Skin epidermis (tissue), 12 donors: ENCODE data around the gene DNAAF2.
A peak's percentile ranks its signal among the peaks of the same experiment; 100 is the strongest.

Source experiments
- H3K27ac ChIP-seq, 21 experiments: fragments of 200-600 bp; sonication (generic) in 11 of 21; one replicate each; pipeline ENCODE4 v1.5.0; 2020; ENCODE audit warnings: mild to moderate bottlenecking in 3 of 21, inconsistent platforms in 2 of 21, moderate library complexity in 2 of 21
- H3K4me3 ChIP-seq, 7 experiments: fragments of 200-600 bp; sonication (generic) in 2 of 7; one replicate each; pipeline ENCODE4 v1.5.0; 2020; ENCODE audit warnings: inconsistent platforms in 2 of 7, mild to moderate bottlenecking in 2 of 7, moderate library complexity in 1 of 7

DNAAF2 gene

DNA sequence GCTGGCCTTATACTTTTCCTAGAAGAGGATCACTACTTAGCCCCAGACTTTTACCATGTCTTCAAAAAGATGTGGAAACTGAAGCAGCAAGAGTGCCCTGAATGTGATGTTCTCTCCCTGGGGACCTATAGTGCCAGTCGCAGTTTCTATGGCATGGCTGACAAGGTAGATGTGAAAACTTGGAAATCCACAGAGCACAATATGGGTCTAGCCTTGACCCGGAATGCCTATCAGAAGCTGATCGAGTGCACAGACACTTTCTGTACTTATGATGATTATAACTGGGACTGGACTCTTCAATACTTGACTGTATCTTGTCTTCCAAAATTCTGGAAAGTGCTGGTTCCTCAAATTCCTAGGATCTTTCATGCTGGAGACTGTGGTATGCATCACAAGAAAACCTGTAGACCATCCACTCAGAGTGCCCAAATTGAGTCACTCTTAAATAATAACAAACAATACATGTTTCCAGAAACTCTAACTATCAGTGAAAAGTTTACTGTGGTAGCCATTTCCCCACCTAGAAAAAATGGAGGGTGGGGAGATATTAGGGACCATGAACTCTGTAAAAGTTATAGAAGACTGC, 12.9 kb downstream of the DNAAF2 start:
- peak overlapping the region in 8 of 21 experiments; percentile 92 to 97 (median 96) for H3K27ac ChIP-seq
- peak overlapping the region; percentile 59 to 85 (median 79) for H3K4me3 ChIP-seq

DNA sequence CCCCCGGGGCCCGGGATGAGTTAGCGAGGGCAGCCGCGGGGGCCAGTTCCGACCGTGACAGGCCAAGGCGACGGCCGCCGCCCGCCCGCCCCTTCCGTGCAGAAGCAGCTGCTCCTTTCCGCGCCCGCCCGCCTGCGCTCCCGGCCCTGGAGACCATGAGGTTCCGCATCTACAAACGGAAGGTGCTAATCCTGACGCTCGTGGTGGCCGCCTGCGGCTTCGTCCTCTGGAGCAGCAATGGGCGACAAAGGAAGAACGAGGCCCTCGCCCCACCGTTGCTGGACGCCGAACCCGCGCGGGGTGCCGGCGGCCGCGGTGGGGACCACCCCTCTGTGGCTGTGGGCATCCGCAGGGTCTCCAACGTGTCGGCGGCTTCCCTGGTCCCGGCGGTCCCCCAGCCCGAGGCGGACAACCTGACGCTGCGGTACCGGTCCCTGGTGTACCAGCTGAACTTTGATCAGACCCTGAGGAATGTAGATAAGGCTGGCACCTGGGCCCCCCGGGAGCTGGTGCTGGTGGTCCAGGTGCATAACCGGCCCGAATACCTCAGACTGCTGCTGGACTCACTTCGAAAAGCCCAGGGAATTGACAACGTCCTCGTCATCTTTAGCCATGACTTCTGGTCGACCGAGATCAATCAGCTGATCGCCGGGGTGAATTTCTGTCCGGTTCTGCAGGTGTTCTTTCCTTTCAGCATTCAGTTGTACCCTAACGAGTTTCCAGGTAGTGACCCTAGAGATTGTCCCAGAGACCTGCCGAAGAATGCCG, 13.7 kb downstream of the DNAAF2 start:
- H3K4me3 ChIP-seq = peak overlapping the region; percentile 59 to 85 (median 79)
- peak overlapping the region; percentile 58 to 98 (median 94) for H3K27ac ChIP-seq

DNA sequence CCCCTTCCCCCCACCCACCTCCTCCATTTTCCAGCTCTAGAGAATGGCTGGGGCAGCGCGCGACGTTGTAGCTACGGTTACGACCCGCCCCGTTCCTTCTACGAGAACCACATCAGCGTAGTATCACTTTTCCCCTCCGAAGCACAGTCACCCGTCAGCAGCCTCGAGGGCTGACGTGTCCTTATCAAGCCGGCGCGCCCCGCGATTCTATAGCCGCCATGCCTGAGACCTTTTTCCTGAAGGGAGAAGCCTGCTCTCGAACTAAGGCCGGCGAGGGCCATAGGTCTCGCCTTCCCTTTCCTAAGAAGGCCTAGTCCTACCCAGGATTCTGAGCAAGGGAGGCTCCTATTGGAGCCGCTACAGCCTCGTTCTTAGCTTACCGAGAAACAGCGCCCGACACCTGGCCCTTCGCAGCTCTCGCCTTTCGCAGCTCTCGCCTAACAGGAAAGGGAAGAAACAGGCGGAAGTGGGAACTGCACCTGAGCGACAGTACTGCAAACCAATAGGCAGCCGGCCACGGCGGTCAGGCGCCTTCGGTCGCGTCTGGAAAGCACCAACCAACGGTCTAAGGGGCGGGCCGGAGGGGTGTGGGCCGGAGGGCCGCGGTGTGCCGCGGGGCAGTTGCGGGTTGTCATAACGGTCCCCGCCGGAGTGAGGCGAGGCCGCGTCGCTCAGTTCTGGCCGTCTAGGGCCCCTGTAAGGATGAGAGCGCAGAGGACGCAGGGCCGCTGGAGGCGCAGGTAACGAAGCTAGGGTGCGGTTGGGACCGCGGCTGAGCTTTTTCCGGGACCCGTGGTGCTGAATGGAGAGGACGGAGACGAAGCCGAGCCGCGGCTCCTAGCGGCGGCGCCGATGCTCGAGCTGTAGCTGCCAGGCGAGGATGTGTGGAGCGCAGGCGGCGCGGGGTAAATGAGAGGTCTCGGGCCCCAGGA, 14.6 kb downstream of the DNAAF2 start, which contains the start of the genes MGAT2 and RPL36AL:
TSS of gene MGAT2 (plus strand) at position 618 of the 932 bp plus-strand sequence. CDS start 470 bp downstream, outside the sequence.
TSS of gene RPL36AL (minus strand) at position 445 of the 932 bp plus-strand sequence. CDS start 1,522 bp downstream, outside the sequence.
- peak within 1 kb of the TSS; percentile 58 to 98 (median 94) for H3K27ac ChIP-seq
- peak within 1 kb of the TSS; percentile 59 to 85 (median 79) for H3K4me3 ChIP-seq

DNA sequence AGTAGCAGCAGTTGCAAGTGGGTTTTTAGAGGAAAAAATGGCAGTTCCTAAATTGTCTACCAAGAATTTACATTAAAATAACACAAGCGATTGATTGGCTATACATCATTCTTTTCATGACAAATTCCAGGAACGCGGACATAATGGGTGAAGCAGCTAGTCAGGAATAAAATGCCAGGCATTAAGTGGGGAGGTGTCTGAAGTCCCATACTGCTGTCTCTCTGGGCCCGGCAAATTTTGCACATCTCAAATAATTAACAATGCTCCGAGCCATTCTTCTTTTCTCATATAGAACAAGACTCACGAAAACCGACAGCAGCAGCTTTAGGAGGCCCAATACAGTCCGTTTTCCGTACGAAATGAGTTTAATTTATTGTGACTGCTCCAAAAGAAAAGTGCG, 15.3 kb downstream of the DNAAF2 start:
- peak overlapping the region; percentile 59 to 85 (median 79) for H3K4me3 ChIP-seq
- peak overlapping the region; percentile 34 to 98 (median 94) for H3K27ac ChIP-seq

DNA sequence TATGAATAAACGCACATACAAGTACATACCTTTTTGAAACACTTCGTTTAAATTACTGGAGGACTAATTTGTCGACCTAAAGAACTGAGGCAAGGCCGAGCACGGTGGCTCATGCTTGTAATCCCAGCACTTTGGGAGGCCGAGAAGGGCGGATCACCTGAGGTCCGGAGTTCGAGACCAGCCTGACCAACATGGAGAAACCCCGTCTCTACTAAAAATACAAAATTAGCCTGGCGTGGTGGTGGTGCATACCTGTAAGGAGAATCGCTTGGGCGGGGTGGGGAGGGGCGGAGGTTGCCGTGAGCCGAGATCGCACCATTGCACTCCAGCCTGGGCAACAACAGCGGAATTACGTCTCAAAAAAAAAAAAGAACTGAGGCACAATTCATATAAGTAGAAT, 15.8 kb downstream of the DNAAF2 start:
- Histone ChIP-seq H3K27ac (peak overlapping the region in 14 of 21 experiments; percentile 88 to 98 (median 96)), H3K4me3 (peak overlapping the region; percentile 59 to 85 (median 79))

DNA sequence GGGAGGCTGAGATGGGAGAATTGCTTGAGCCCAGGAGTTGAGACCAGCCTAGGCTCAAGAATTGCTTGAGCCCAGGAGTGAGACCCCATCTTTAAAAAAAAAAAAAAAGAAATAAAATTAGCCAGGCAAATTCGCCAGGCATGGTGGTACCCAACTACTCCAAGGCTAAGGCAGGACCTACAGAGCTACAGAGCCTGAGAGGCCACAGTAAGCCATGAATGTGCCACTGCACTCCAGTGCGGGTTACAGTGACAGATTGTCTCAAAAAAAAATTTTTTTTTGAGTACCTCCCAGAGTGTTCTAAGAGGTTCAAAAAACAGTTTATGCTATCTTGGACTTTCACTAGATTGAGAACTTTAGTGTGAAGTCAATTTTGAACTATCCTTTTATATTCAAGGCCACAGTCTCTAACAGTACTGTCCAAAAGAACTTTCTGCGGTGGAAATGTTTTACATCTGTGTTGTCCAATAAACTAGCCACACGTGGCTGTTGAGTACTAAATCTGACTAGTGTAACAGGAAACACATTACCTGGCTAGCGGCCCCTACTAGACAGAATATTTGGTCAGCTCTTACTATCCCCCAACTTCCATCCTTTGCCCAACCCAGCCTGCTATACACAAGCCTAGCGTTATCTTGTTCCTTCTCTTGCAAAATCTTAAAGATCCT, 17.1 kb downstream of the DNAAF2 start:
- Histone ChIP-seq H3K27ac (no peak overlapping the region), H3K4me3 (no peak overlapping the region)

DNA sequence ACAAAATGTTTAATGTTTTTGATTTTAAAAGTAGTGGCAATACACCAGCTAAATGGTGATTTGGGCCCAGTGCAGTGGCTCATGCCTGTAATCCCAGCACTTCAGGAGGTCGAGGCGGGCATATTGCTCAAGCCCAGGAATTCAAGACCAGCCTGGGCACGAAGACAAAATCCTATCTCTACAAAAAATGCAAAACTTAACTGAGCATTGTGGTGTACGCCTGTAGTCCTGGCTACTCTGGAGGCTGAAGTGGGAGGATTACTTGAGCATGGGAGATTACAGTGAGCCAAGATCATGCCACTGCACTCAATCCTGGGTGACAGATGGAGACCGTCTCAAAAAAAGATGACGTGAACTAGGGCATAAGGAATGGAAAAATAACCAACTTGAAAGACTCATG, 19.3 kb downstream of the DNAAF2 start:
- no peak overlapping the region for H3K27ac ChIP-seq
- H3K4me3 ChIP-seq = no peak overlapping the region

DNA sequence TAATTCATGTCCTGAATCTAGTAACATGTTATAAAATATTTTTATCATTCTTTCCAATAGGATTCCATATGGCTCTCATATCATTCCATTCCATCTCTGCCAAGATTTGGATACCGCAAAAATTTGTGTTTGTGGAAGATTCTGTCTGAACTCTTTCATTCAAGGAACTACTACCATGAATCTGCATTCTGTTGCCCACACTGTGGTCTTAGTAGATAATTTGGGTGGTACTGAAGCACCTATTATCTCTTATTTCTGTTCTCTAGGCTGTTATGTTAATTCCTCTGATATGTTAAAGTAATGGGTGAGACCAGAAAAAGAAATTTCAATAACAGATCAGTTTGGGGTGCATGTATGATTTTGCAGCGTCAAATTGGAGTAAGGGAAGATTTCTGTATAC, 20.8 kb downstream of the DNAAF2 start:
- Histone ChIP-seq H3K27ac (no peak overlapping the region), H3K4me3 (no peak overlapping the region)

DNA sequence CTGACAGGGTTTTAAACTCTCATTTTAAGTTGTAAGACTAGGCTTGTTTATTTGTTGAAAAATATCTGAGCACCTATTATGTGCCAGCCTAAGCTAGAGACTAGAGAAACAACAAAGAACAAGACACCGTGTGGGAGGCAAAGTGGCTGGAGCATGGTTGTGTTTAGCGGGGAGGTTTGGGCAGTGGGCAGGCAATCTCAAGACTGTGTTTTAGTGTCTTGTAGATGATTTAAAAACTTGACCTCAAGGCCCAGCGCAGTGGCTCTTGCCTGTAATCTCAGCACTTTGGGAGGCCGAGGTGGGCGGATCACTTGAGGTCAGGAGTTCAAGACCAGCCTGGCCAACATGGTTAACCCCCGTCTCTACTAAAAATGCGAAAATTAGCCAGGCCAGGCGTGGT, 22.4 kb downstream of the DNAAF2 start:
- no peak overlapping the region for H3K27ac ChIP-seq
- no peak overlapping the region for H3K4me3 ChIP-seq

DNA sequence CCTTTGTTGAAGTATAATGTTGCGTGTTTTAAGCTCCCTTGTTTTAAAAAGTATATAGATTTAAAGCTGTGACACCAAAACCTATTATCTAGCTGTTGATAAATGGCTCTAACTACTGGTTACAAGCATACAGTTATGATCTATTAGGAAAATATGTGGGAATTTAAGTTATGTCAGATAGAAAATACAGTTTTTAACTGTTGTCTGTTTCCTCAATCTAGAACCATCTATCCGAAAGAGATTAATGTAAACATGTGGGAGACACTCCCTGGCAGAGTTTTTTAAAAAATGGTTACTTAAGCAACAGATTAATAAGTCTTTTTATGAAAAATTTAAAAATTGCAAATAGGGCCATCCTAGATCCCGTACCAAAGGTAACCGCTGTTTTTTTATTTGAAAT, 22.8 kb downstream of the DNAAF2 start:
- H3K4me3 ChIP-seq = no peak overlapping the region
- H3K27ac ChIP-seq = no peak overlapping the region

DNA sequence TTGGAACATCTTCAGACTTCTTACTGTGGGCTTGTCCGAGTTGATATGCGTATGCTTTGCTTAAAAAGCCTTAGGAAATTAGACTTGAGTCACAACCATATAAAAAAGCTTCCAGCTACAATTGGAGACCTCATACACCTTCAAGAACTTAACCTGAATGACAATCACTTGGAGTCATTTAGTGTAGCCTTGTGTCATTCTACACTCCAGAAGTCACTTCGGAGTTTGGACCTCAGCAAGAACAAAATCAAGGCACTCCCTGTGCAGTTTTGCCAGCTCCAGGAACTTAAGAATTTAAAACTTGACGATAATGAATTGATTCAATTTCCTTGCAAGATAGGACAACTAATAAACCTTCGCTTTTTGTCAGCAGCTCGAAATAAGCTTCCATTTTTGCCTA, 27.5 kb downstream of the DNAAF2 start:
- H3K27ac ChIP-seq = no peak overlapping the region
- H3K4me3 ChIP-seq = no peak overlapping the region

DNA sequence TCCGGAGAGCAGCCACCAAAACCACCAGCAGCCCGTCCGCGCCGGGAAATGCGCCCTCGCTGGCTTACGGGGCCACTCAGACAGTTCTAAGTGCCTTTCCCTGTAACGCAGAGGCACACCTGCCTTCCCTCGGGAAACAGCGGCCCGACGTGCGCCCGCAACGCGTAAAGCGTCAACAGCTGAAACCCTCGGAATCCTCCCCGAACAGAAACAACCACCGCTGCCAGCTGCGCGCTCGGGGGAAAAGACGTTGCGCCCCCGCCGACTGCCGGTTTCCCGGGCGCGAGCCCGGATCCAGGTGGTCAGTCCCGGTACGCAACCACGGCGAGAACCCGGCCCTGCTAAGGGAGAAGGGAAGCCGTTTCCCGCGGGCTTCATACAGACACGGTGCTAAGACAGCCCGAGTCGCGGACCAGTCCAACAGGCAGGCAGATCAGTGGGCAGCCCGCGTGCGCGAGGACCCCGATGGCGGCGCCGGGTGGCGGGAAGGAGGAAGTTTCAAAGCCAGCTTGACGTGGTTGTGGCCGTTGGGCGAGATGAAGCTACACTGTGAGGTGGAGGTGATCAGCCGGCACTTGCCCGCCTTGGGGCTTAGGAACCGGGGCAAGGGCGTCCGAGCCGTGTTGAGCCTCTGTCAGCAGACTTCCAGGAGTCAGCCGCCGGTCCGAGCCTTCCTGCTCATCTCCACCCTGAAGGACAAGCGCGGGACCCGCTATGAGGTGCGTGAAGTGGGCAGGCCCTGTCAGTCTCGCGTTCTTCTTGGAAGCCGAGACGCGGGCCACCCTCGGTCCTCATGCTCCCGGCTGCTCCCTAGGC, 36.4 kb downstream of the DNAAF2 start, which contains the start of gene LRR1:
TSS of gene LRR1 (plus strand) at position 456 of the 816 bp plus-strand sequence. CDS start at position 537, 81 bp downstream.
- H3K4me3 ChIP-seq = peak within 1 kb of the TSS; percentile 65 to 92 (median 84)
- peak within 1 kb of the TSS; percentile 88 to 100 (median 97) for H3K27ac ChIP-seq

DNA sequence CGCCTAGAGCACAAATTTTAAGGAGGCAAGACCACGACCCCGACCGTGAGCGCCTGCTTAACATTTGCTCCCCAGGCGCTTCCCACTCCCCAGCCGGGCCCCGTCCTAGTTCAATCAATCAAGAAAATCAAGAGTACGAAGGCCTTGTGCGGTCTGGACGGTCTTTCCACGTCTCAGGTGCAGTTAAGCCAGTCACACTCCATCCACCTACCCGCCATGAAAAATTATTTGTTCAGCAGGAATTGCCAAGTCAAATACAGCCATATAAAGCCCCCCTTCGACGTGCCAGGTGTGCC, 36.9 kb downstream of the DNAAF2 start:
- H3K4me3 ChIP-seq = peak overlapping the region; percentile 65 to 92 (median 84)
- H3K27ac ChIP-seq = peak overlapping the region; percentile 88 to 100 (median 97)

DNA sequence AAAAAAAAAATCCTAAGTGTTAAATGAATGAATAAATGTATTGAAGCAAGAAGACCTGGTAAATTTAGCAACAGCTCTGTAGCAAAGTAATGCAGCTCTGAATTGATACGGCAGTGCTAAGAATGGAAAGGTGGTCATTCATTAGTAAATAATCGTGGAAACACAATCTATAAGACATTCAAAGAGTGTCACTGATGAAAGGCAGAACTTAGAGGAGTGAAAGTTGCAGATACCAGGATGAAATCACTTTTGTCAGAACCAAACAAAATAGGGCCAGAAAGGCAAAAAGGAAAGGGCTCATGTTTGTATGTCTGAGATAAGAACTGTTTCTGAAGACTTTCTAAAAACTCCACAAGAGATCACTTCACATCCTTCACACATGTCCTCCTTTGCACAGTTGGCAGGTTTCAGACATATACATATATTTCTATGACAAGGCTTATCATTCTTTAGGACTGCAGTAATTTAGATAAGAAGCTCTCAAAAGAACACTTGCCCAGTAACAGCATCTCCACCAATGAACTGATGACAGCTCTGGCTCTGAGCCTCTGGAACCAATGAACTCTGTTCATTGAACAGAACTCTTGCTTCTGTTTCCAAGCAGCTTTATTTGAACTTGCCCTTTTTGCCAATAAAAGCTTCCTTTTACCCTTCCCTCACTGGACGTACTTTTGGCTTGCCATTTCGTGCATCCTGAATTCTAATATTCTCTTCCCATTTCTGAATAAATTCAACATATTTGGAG, 40.5 kb downstream of the DNAAF2 start:
- Histone ChIP-seq H3K4me3 (no peak overlapping the region), H3K27ac (peak overlapping the region in 2 of 21 experiments; percentile 7 to 30)

DNA sequence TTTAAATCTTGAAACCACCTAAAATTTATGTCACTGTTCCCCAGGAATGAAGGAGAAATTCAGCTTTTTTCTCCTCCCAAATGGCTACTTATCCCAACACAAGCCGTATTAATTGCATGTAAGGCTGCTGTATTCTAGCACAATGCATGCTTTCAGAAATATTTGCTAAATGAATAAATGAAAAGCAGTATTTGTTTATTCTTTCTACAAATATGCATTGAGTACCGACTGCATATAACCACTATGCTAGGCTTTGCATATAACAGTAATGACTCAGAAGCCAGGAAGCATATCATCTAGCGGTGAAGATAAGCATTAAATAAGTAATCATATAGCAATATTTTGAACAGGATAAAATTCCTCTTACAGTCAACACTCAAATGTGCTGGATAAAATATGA, 42.0 kb downstream of the DNAAF2 start:
- Histone ChIP-seq H3K4me3 (no peak overlapping the region), H3K27ac (no peak overlapping the region)

DNA sequence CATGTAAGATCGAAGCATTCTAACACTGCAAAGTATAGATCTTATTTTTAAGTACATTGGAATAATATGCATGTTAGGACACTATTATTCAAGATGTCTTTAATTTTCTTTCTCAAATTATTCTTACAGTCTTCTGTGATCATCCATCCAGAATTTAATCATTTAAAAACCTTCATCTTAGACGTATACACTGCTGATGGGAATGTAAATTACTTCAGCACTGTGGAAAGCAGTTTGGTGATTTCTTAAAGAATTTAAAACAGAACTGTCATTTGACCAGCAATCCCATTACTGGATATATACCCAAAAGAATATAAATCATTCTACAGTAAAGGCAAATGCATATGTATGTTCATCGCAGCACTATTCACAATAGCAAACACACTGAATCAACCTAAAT, 45.7 kb downstream of the DNAAF2 start:
- Histone ChIP-seq H3K27ac (no peak overlapping the region), H3K4me3 (no peak overlapping the region)

DNA sequence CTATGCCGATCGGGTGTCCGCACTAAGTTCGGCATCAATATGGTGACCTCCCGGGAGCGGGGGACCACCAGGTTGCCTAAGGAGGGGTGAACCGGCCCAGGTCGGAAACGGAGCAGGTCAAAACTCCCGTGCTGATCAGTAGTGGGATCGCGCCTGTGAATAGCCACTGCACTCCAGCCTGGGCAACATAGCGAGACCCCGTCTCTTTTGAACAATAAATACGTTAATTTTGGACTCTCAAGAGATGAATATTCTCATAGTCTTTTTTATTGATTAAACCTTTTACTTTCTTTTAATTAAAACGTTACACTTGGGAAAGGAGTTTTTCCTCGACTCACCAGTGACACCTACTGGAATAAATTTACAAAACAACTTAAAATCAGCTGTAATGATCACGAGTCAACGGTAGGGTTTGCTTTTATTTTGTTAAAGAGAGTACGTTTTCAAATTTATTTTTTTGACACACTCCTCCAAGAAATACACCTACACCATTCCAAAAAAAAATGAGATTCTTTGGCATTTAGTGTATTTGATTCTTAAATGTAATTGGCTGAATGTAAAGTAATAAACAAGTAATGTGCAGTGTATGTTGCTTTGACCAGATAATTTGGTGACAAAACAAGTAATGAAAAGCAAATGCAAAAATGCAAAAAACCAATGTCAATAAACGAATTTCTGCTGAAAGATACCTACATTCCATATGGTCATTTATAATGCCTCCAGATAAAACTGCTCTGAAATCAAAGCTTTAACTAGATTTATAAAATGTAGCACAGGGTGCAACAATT, 48.2 kb downstream of the DNAAF2 start:
- H3K27ac ChIP-seq = peak overlapping the region in 20 of 21 experiments; percentile 37 to 98 (median 92)
- H3K4me3 ChIP-seq = peak overlapping the region; percentile 69 to 98 (median 84)
